HG03135 (cell line): ENCODE results near the gene FBXO28.
"Not testable (repeated sequence)": the region's sequence is repeated elsewhere in the genome, so short reads cannot be mapped to it uniquely, and the experiment has no call there.

Source experiments
- ATAC-seq: cut with Tn5 transposase; IDR thresholded peaks from one replicate; pipeline ENCODE4 v1.9.1; 2021; ENCODE audit warnings: mild to moderate bottlenecking, moderate library complexity; ENCODE audit not compliant: unreplicated experiment

FBXO28 gene

GRCh38 chr1:224183591-224184312 lies 69.8 kb downstream of the FBXO28 start:
- ATAC-seq = peak; percentile 49

GRCh38 chr1:224185208-224185607 lies 71.3 kb downstream of the FBXO28 start:
- no peak for ATAC-seq

GRCh38 chr1:224188286-224188685 lies 74.4 kb downstream of the FBXO28 start:
- ATAC-seq = no peak

GRCh38 chr1:224189561-224189960 lies 75.7 kb downstream of the FBXO28 start:
- no peak for ATAC-seq

- no peak for ATAC-seq
Measured at GRCh38 chr1:224192082-224192788, 78.3 kb downstream of the FBXO28 start.

GRCh38 chr1:224193319-224193966 lies 79.5 kb downstream of the FBXO28 start:
- ATAC-seq = no peak

GRCh38 chr1:224196813-224197600 lies 83.1 kb downstream of the FBXO28 start:
- no peak for ATAC-seq

- no peak for ATAC-seq
Measured at GRCh38 chr1:224198572-224198971, 84.7 kb downstream of the FBXO28 start.

GRCh38 chr1:224199679-224200078 lies 85.8 kb downstream of the FBXO28 start:
- no peak for ATAC-seq

GRCh38 chr1:224201383-224201782 lies 87.5 kb downstream of the FBXO28 start:
- ATAC-seq = no peak

- ATAC-seq = no peak
Measured at GRCh38 chr1:224201853-224202252, 87.9 kb downstream of the FBXO28 start.

GRCh38 chr1:224203243-224204016 lies 89.5 kb downstream of the FBXO28 start:
- ATAC-seq = no peak

GRCh38 chr1:224205438-224205840 lies 91.5 kb downstream of the FBXO28 start:
- ATAC-seq = no peak

GRCh38 chr1:224205931-224206538 lies 92.1 kb downstream of the FBXO28 start:
- ATAC-seq = not testable (repeated sequence)

GRCh38 chr1:224211206-224211962 lies 97.5 kb downstream of the FBXO28 start:
- no peak for ATAC-seq
